ENCODE data around the gene RNF38.
A peak's percentile ranks its signal among the peaks of the same experiment; 100 is the strongest.

Gene RNF38

DNA sequence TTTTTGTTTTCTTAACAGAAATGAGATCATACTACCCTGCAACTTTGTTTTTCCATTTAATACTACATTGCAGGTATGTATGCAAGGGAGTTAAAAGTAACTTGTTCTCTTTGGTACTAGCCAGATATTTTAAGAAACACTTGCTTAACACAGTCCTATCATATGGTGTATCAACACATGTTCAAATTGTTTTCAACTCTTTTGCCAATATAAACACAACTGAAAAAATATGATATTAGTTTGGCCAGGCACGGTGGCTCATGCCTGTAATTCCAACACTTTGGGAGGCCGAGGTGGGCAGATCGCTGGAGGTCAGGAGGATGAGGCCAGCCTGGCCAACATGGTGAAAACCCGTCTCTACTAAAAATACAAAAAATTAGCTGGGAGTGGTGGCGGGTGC, 41.6 kb downstream of the RNF38 start:
- DNase-seq (ENCODE audit: low read depth in 2 of 2): no peak
- no peak overlapping the region for H3K4me3 ChIP-seq (replicated peaks in 1 of 2; ENCODE audit: low read depth in 2 of 2, low read length in 2 of 2)
- TF ChIP-seq, protein P1, sequence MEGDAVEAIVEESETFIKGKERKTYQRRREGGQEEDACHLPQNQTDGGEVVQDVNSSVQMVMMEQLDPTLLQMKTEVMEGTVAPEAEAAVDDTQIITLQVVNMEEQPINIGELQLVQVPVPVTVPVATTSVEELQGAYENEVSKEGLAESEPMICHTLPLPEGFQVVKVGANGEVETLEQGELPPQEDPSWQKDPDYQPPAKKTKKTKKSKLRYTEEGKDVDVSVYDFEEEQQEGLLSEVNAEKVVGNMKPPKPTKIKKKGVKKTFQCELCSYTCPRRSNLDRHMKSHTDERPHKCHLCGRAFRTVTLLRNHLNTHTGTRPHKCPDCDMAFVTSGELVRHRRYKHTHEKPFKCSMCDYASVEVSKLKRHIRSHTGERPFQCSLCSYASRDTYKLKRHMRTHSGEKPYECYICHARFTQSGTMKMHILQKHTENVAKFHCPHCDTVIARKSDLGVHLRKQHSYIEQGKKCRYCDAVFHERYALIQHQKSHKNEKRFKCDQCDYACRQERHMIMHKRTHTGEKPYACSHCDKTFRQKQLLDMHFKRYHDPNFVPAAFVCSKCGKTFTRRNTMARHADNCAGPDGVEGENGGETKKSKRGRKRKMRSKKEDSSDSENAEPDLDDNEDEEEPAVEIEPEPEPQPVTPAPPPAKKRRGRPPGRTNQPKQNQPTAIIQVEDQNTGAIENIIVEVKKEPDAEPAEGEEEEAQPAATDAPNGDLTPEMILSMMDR (IDR thresholded peaks at IDR 0.05; ENCODE audit: low read depth, low read length): no peak

DNA sequence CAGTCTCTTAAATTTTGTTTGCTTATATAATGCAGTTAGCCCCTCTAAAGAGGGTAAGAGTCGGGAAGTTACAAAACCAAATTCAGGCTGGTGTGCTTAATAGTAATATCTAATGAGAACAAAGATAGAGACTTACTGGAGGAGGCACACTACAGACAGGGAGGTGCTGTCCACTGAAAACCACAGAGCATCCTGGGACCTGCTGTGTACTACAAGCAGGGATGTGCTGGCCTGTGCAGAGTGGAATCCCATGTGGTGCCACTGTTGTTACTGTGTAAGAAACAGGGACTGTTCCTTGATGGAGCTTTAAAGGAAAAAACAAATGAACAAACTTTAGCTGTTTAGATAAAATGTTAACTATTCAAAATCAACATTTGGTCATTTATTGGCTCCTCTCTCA, 42.4 kb downstream of the RNF38 start:
- H3K4me3 ChIP-seq (replicated peaks in 1 of 2; ENCODE audit: low read depth in 2 of 2, low read length in 2 of 2): no peak overlapping the region
- DNase-seq (ENCODE audit: low read depth in 2 of 2): no peak
- TF ChIP-seq, protein P1 (IDR thresholded peaks at IDR 0.05; ENCODE audit: low read depth, low read length): no peak

DNA sequence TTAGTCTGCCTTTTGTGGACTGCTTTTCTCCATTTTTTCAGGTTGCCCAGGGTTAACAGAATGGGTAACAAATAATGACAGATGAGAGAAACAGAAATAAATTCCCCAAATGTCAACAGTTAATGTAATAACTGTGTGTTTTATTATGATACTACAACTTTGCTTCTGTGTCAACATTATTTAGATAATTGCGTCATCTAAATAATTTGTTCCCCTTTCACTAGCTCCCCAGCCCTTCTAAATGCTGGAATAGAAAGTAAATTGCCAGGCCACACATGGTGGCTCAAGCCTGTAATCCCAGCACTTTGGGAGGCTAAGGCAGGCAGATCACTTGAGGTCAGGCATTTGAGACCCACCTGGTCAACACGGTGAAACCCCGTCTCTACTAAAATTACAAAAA, 53.5 kb downstream of the RNF38 start:
- TF ChIP-seq, protein P1 (IDR thresholded peaks at IDR 0.05; ENCODE audit: low read depth, low read length): no peak
- no peak for DNase-seq (ENCODE audit: low read depth in 2 of 2)
- H3K4me3 ChIP-seq (replicated peaks in 1 of 2; ENCODE audit: low read depth in 2 of 2, low read length in 2 of 2): no peak overlapping the region

DNA sequence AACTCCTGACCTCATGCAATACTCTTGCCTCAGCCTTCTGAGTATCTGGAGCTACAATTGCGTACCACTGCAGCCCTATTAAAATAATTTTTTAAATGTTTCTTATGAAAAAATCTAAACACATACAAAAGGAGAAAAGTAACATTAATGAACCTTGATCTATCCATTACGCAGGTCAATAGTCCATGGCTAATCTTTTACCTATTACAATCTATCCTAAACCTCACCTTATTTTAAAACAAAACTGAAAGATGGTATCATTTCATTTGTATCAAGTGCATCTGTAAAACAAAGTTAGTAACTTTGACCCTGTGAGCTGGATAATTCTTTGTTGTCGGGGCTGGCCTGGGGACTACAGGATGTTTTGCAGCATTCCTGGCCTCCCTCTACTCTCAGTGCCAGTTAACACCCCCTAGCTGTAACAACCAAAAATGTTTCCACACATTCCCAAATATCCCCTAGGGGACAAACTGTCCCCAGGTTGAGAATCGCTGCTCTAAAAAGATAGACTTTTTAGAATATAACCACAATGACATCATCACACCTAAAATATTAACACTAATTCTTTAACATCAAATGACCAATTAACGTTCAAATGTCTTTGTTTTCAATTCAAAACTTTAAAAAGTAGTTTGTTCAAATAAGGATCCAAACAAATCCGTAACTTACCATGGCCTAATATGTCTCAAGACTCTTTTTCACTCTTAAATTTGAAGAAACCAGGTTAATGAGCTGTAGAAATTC, 54.8 kb downstream of the RNF38 start:
- no peak overlapping the region for H3K4me3 ChIP-seq (replicated peaks in 1 of 2; ENCODE audit: low read depth in 2 of 2, low read length in 2 of 2)
- TF ChIP-seq, protein P1 (IDR thresholded peaks at IDR 0.05; ENCODE audit: low read depth, low read length): peak; percentile 1
- no peak for DNase-seq (ENCODE audit: low read depth in 2 of 2)

DNA sequence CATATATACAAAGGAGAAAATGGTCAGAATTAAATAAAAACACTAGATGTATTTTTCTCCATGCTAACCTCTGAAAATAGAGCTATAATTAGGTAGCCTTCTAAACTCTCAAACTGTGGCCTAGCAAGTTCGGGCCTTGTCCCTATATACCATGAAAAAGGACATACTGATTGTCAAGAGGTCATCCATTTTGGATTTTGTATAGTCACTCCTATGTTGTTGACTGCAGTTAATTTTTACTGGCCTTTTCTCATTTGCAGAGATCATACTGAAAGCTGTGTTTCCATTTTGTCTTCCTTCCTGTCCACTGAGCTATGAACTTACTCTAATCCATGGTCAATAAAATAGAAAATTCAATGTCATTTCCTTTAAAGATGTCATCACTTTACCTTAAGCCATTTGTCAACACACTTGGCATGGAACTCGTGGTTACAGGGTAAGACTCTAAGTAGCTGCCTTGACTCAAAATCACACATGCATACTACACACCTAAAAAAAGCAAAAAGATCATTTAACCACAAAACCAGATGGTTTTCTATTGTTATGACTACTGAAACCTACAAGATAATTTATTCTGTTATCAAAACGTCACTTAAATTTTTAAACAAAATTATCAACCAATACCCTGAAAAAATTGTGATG, 58.0 kb downstream of the RNF38 start:
- H3K4me3 ChIP-seq (replicated peaks in 1 of 2; ENCODE audit: low read depth in 2 of 2, low read length in 2 of 2): no peak overlapping the region
- TF ChIP-seq, protein P1 (IDR thresholded peaks at IDR 0.05; ENCODE audit: low read depth, low read length): no peak
- DNase-seq (ENCODE audit: low read depth in 2 of 2): no peak

DNA sequence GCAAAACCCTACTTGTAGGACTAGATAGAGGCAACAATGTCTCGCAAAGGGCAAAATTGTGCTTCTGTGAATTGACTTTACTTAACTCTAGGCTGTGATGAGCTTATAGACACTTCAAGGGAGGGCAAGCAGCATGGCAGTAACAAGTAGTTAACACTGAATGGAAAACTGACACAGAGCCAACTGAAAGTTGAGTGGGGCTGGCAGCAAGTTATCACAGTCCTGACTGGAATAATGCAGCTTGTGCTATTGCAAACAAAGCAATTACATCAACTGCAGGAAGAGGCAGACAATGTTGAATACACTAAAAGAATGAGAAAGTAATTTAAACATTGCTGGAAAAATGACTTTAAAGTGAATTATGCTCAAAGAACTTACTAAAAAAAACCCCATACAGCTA, 62.2 kb downstream of the RNF38 start:
- TF ChIP-seq, protein P1 (IDR thresholded peaks at IDR 0.05; ENCODE audit: low read depth, low read length): no peak
- peak in 1 of 2 donors; percentile 77 for DNase-seq (ENCODE audit: low read depth in 2 of 2)
- H3K4me3 ChIP-seq (replicated peaks in 1 of 2; ENCODE audit: low read depth in 2 of 2, low read length in 2 of 2): no peak overlapping the region
